ENCODE measurements around the gene COL18A1. TPM values are rescaled to one million over a fixed set of nuclear protein-coding genes. Genes with fewer than 3 reads are reported as not detected.

The COL18A1 gene
- total and polyA plus RNA-seq, 9 of the 15 experiments (the other 6 are each of a cell fraction or from before 2014, with no cell fraction given), result 0.14 to 16.4 (median 2.0) TPM

DNA sequence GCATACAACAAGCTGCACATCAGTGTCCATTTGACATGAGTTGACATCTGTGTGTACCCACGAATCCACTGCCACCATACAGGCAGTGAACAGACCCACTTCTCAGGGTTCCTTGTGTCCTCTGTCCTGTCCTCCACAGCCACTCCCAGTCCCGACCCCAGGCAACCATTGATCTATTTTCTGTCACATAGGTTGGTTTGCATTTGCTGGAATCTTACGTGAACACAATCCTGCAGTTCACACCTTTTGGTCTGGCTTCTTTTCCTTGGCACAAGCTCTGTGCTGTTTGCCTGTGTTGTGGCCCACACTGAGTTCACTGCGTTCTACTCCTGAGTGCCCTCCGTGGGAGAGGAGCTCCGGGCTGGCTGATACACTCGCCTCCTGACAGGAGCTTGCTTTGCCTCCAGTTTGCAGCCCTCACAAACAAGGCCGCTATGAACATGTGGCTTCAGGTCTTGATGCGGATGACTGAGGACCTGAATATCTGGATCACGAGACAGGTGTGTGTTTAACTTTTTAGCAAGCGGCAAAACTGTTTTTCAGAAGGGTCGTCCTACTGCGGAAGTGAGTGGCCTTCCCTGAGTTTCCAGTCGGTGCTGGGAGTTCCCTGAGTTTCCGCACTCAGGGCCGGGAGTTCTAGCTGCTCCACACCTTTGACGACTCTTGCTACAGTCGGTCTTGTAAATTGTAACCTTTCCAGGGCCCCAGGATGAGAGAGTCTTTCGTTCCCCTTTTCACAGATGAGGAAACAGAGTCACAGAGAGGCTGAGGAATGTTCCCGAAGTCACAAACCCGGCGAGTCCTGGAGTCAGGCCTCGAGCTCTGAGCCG is 13.0 kb upstream of the COL18A1 start:
- Histone ChIP-seq H3K4me1 (replicated peaks in 1 of 2; ENCODE audit: control insufficient read depth in 2 of 2, insufficient read depth in 2 of 2, low read length in 2 of 2) (peaks cover 3 to 22% of the 10 kb centered on the region in 2 experiments; a peak in 2 of 5 replicates), H3K4me2 (ENCODE audit: insufficient read depth, low read length) (no peak overlapping the region), H3K9me3 (replicated peaks; ENCODE audit: control insufficient read depth, insufficient read depth, low read depth, low read length) (no peaks in the 10 kb centered on the region), H3K36me3 (ENCODE audit: control insufficient read depth, insufficient read depth, low read length) (no peaks in the 10 kb centered on the region), H3K9ac (ENCODE audit: insufficient read depth in 1 of 2, low read depth in 2 of 2, low read length in 2 of 2) (no peak overlapping the region), H3K27me3 (ENCODE audit: control insufficient read depth in 2 of 2, insufficient read depth in 2 of 2, low read length in 2 of 2) (peaks cover 69 to 85% of the 10 kb centered on the region in 2 experiments), H3K27ac (ENCODE audit: extremely low read depth, low read depth, low read length) (no peak overlapping the region), H2AFZ (ENCODE audit: low read depth, low read length) (no peak overlapping the region), H3K4me3 (no peak overlapping the region), H4K20me1 (replicated peaks; ENCODE audit: control insufficient read depth, insufficient read depth, low read length) (peaks cover 13% of the 10 kb centered on the region), H3K79me2 (ENCODE audit: control insufficient read depth, insufficient read depth, low read length) (no peaks in the 10 kb centered on the region), H3K9me1 (ENCODE audit: control insufficient read depth, insufficient read depth, low read length) (no peaks in the 10 kb centered on the region)
- CTCF ChIA-PET (ENCODE audit: low intra/inter-chr PET ratio), result no interaction called here
- WGBS (ENCODE audit: insufficient coverage, low coverage, missing lambda C conversion rate), result 14% methylated on average over 22 of the region's 24 CpGs
- BruUV-seq (replicated peaks), result no TSS peak
- FAIRE-seq (peak; percentile 73), ATAC-seq (no peak), DNase-seq (ENCODE audit: extremely low read depth in 1 of 4, low spot score in 3 of 4) (no peak)
- TF ChIP-seq ZNF668 (CRISPR knock-in tag; IDR thresholded peaks at IDR 0.05) (no peak), MBD1 (CRISPR knock-in tag; IDR thresholded peaks at IDR 0.05) (no peak), NR0B1 (IDR thresholded peaks at IDR 0.05; ENCODE audit: partially characterized antibody) (no peak), NCOA2 (IDR thresholded peaks at IDR 0.05; ENCODE audit: partially characterized antibody in 2 of 2) (no peak), PHB2 (IDR thresholded peaks at IDR 0.05; ENCODE audit: low read depth) (no peak), ASH1L (IDR thresholded peaks at IDR 0.05; ENCODE audit: borderline replicate concordance, low read depth, partially characterized antibody) (no peak), CSDE1 (IDR thresholded peaks at IDR 0.05) (no peak), ZFP36 (IDR thresholded peaks at IDR 0.05; ENCODE audit: low read depth, low read length, partially characterized antibody) (peak; percentile 13), ZNF175 (CRISPR knock-in tag; IDR thresholded peaks at IDR 0.05; ENCODE audit: low read depth) (no peak), ZNF212 (CRISPR knock-in tag; IDR thresholded peaks at IDR 0.05) (no peak), EZH2 (IDR thresholded peaks at IDR 0.05; ENCODE audit: borderline replicate concordance, low read depth, low read length) (0 out of 2 replicates have a peak, but pooled peaks have one; percentile 72), ZNF384 (IDR thresholded peaks at IDR 0.05; ENCODE audit: low read depth, low read length) (no peak)
- in situ Hi-C loops (cut with MboI), result no loop called here
- intact Hi-C loops (cut with micrococcal nuclease), result no loop called here
- POLR2A ChIA-PET, result interaction anchor here (0.9 kb wide), 1 partner anchor 17 kb away, joined by 5 read pairs; no protein-coding TSS in a partner anchor
